Smooth muscle cell of the brain vasculature (primary cell): ENCODE measurements around the gene NDUFS6.

Experiments
- DNase-seq: peaks from one replicate; pipeline ENCODE4 v3.0.0-alpha.2; 2012; ENCODE audit warnings: low read depth, low spot score

Gene NDUFS6

GRCh38 chr5:1801222-1801966 is at the start of gene NDUFS6:
Gene NDUFS6, plus strand, starts transcription at chr5:1801407. Its CDS starts 11 bp downstream, at chr5:1801418.
- no peak for DNase-seq

GRCh38 chr5:1751864-1752822 is 49.1 kb upstream of the NDUFS6 start:
- DNase-seq, result no peak

GRCh38 chr5:1752881-1753280 is 48.3 kb upstream of the NDUFS6 start:
- DNase-seq, result no peak

- no peak for DNase-seq
Observed at GRCh38 chr5:1753490-1753889, 47.7 kb upstream of the NDUFS6 start.

GRCh38 chr5:1754531-1755220 is 46.5 kb upstream of the NDUFS6 start:
- no peak for DNase-seq

GRCh38 chr5:1755321-1755949 is 45.8 kb upstream of the NDUFS6 start:
- DNase-seq, result no peak

- DNase-seq, result no peak
Observed at GRCh38 chr5:1756481-1756880, 44.7 kb upstream of the NDUFS6 start.

GRCh38 chr5:1757511-1757910 is 43.7 kb upstream of the NDUFS6 start:
- no peak for DNase-seq

- DNase-seq, result no peak
Observed at GRCh38 chr5:1758574-1758973, 42.6 kb upstream of the NDUFS6 start.

- no peak for DNase-seq
Observed at GRCh38 chr5:1759378-1759970, 41.7 kb upstream of the NDUFS6 start.

GRCh38 chr5:1760231-1760630 is 41.0 kb upstream of the NDUFS6 start:
- DNase-seq, result no peak

GRCh38 chr5:1760656-1761452 is 40.4 kb upstream of the NDUFS6 start:
- no peak for DNase-seq

GRCh38 chr5:1761453-1761755 is 39.8 kb upstream of the NDUFS6 start:
- no peak for DNase-seq

- DNase-seq, result no peak
Observed at GRCh38 chr5:1762121-1762882, 38.9 kb upstream of the NDUFS6 start.

GRCh38 chr5:1762883-1763547 is 38.2 kb upstream of the NDUFS6 start:
- no peak for DNase-seq

GRCh38 chr5:1763548-1763911 is 37.7 kb upstream of the NDUFS6 start:
- DNase-seq, result peak; percentile 18

- no peak for DNase-seq
Observed at GRCh38 chr5:1763960-1764605, 37.1 kb upstream of the NDUFS6 start.

- DNase-seq, result no peak
Observed at GRCh38 chr5:1764606-1764960, 36.6 kb upstream of the NDUFS6 start.
